IPS-20b (cell line): ENCODE results near the gene TLK1.

ENCODE experiments used
- H3K27ac ChIP-seq: one replicate; pipeline ENCODE4 v1.5.1; 2013; ENCODE audit warnings: low read length
- H3K27me3 ChIP-seq: 2 replicates; pipeline ENCODE4 v1.6.1; 2013; ENCODE audit warnings: mild to moderate bottlenecking, low read length, inconsistent platforms; ENCODE audit not compliant: insufficient read depth
- H3K36me3 ChIP-seq: 2 replicates; pipeline ENCODE4 v1.6.1; 2013; ENCODE audit warnings: low read depth, mild to moderate bottlenecking, inconsistent platforms, low read length, moderate library complexity; ENCODE audit not compliant: insufficient read depth
- H3K4me1 ChIP-seq: 2 replicates; pipeline ENCODE4 v1.6.1; 2013; ENCODE audit warnings: mild to moderate bottlenecking, control low read depth, inconsistent platforms, low read length, moderate library complexity; ENCODE audit not compliant: insufficient read depth
- H3K4me3 ChIP-seq: 2 replicates; pipeline ENCODE4 v1.5.1; 2013; ENCODE audit warnings: mild to moderate bottlenecking, low read length, inconsistent platforms
- H3K9ac ChIP-seq: 2 replicates; pipeline ENCODE4 v1.6.1; 2013; ENCODE audit warnings: low read depth, mild to moderate bottlenecking, inconsistent platforms, low read length, moderate library complexity
- H3K9me3 ChIP-seq: 2 replicates; pipeline ENCODE4 v1.6.1; 2013; ENCODE audit warnings: mild to moderate bottlenecking, low read depth, low read length, inconsistent platforms; ENCODE audit not compliant: insufficient read depth

The TLK1 gene

GRCh38 chr2:171025214-171025613 is 135.5 kb downstream of the TLK1 start:
- H3K27me3 ChIP-seq, result no peaks in the 10 kb centered on the region
- no peak overlapping the region for H3K27ac ChIP-seq
- H3K9ac ChIP-seq, result no peak overlapping the region
- H3K4me1 ChIP-seq, result peaks cover 2% of the 10 kb centered on the region; the same call in 1 of the 2 replicates
- no peaks in the 10 kb centered on the region for H3K9me3 ChIP-seq
- peaks cover 46% of the 10 kb centered on the region for H3K36me3 ChIP-seq
- H3K4me3 ChIP-seq, result no peak overlapping the region

GRCh38 chr2:171018522-171018921 is 142.2 kb downstream of the TLK1 start:
- Histone ChIP-seq H3K4me3 (no peak overlapping the region), H3K9me3 (no peaks in the 10 kb centered on the region), H3K4me1 (no peaks in the 10 kb centered on the region), H3K36me3 (peaks cover 32% of the 10 kb centered on the region), H3K9ac (no peak overlapping the region), H3K27ac (no peak overlapping the region), H3K27me3 (no peaks in the 10 kb centered on the region)

GRCh38 chr2:171016125-171016524 is 144.6 kb downstream of the TLK1 start:
- Histone ChIP-seq H3K9me3 (no peaks in the 10 kb centered on the region), H3K36me3 (peaks cover 29% of the 10 kb centered on the region), H3K4me1 (no peaks in the 10 kb centered on the region), H3K27me3 (no peaks in the 10 kb centered on the region), H3K4me3 (no peak overlapping the region), H3K9ac (no peak overlapping the region), H3K27ac (no peak overlapping the region)

GRCh38 chr2:171013851-171014250 is 146.8 kb downstream of the TLK1 start:
- Histone ChIP-seq H3K9ac (no peak overlapping the region), H3K4me3 (no peak overlapping the region), H3K36me3 (peaks cover 50% of the 10 kb centered on the region), H3K4me1 (no peaks in the 10 kb centered on the region), H3K27ac (no peak overlapping the region), H3K9me3 (no peaks in the 10 kb centered on the region), H3K27me3 (no peaks in the 10 kb centered on the region)

- peaks cover 81% of the 10 kb centered on the region for H3K36me3 ChIP-seq
- no peak overlapping the region for H3K9ac ChIP-seq
- no peak overlapping the region for H3K4me3 ChIP-seq
- no peak overlapping the region for H3K27ac ChIP-seq
- no peaks in the 10 kb centered on the region for H3K9me3 ChIP-seq
- H3K4me1 ChIP-seq, result no peaks in the 10 kb centered on the region
- no peaks in the 10 kb centered on the region for H3K27me3 ChIP-seq
Measured at GRCh38 chr2:171009386-171009785, 151.3 kb downstream of the TLK1 start.

- H3K4me1 ChIP-seq, result no peaks in the 10 kb centered on the region
- H3K27ac ChIP-seq, result no peak overlapping the region
- no peak overlapping the region for H3K9ac ChIP-seq
- peaks cover 80% of the 10 kb centered on the region for H3K36me3 ChIP-seq
- no peak overlapping the region for H3K4me3 ChIP-seq
- H3K9me3 ChIP-seq, result no peaks in the 10 kb centered on the region
- no peaks in the 10 kb centered on the region for H3K27me3 ChIP-seq
Measured at GRCh38 chr2:171008550-171009205, 152.0 kb downstream of the TLK1 start.

GRCh38 chr2:171004833-171005232 is 155.9 kb downstream of the TLK1 start:
- H3K4me3 ChIP-seq, result no peak overlapping the region
- no peaks in the 10 kb centered on the region for H3K4me1 ChIP-seq
- H3K9me3 ChIP-seq, result no peaks in the 10 kb centered on the region
- H3K27ac ChIP-seq, result no peak overlapping the region
- H3K9ac ChIP-seq, result no peak overlapping the region
- H3K36me3 ChIP-seq, result peaks cover 78% of the 10 kb centered on the region
- no peaks in the 10 kb centered on the region for H3K27me3 ChIP-seq

- Histone ChIP-seq H3K4me3 (no peak overlapping the region), H3K4me1 (no peaks in the 10 kb centered on the region), H3K9ac (no peak overlapping the region), H3K36me3 (peaks cover 77% of the 10 kb centered on the region), H3K27me3 (no peaks in the 10 kb centered on the region), H3K27ac (no peak overlapping the region), H3K9me3 (no peaks in the 10 kb centered on the region)
Measured at GRCh38 chr2:171004363-171004762, 156.3 kb downstream of the TLK1 start.

- H3K9me3 ChIP-seq, result no peaks in the 10 kb centered on the region
- no peak overlapping the region for H3K9ac ChIP-seq
- H3K4me3 ChIP-seq, result no peak overlapping the region
- no peak overlapping the region for H3K27ac ChIP-seq
- H3K36me3 ChIP-seq, result peaks cover 63% of the 10 kb centered on the region
- H3K4me1 ChIP-seq, result no peaks in the 10 kb centered on the region
- H3K27me3 ChIP-seq, result no peaks in the 10 kb centered on the region
Measured at GRCh38 chr2:170999654-171000053, 161.0 kb downstream of the TLK1 start.

- peaks cover 65% of the 10 kb centered on the region for H3K36me3 ChIP-seq
- H3K4me3 ChIP-seq, result no peak overlapping the region
- H3K27me3 ChIP-seq, result no peaks in the 10 kb centered on the region
- H3K4me1 ChIP-seq, result no peaks in the 10 kb centered on the region
- H3K9ac ChIP-seq, result no peak overlapping the region
- H3K27ac ChIP-seq, result no peak overlapping the region
- no peaks in the 10 kb centered on the region for H3K9me3 ChIP-seq
Measured at GRCh38 chr2:170997893-170998597, 162.6 kb downstream of the TLK1 start.

GRCh38 chr2:170996316-170996715 is 164.4 kb downstream of the TLK1 start:
- H3K9me3 ChIP-seq, result no peaks in the 10 kb centered on the region
- H3K4me1 ChIP-seq, result no peaks in the 10 kb centered on the region
- H3K4me3 ChIP-seq, result no peak overlapping the region
- no peak overlapping the region for H3K27ac ChIP-seq
- H3K27me3 ChIP-seq, result no peaks in the 10 kb centered on the region
- H3K9ac ChIP-seq, result no peak overlapping the region
- H3K36me3 ChIP-seq, result peaks cover 75% of the 10 kb centered on the region
